MV-4-11 (cell line): ENCODE data around the gene ROBO2.

ENCODE experiments used
- DNase-seq: peaks from one replicate; lab custom pipeline; 2025; lab: John Stamatoyannopoulos, UW

ROBO2 gene

DNA sequence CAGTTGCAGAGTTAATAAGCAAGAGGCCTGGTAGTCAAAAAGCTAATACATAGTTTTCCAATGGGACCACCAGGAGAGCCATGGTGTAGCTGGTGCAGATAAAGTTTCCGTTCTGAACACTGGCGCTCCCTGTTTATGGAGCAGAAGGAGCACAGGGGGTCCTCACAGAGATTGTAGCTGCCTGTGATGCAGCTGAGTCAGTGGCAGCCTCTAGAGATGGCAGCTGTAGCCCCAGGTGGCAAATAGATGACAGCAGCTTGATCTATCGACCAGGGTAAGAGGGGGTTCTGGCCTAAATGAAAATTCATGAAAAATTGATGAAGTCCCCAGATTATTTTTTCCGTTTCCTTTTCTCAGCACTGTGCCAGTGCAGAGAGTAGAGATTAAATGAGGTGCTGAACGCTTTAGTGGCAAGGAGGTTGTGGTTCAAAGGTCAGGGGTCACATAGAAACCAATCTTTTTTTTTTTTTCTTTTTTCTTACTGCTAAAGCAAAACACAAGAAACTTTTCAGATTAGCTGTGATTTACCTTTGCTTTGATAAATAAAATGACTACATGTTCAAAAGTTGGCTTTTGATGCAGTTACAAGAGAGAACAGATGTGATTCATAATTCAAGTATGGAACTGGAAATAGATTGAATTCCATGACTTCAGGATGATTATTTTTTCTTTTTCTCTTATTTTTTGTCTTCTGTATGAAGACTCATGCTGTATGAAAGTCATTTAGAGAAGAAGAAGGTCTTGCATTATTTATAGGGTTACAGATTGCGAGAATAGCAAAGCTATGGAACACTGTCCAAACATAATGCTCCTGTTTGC, 63.3 kb downstream of the ROBO2 start:
- no peak for DNase-seq

DNA sequence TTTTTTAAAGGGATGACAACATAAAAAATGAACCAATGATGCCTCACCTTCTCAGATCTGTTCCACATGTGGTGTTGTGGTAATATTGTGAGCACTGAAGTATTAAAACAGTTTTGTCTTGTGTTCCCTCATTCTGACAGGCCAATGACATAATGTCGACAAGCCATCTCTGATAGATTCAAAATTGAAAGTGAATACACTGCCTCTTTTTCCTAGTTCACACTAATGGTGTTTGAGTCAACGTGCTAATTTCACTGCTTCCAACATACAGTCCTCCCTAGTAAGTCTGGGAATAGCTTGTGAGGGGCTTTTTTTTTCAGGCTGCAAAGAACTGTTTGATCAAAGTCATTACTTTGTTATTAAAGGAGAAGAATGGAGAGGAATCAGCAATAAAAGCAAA, 82.8 kb downstream of the ROBO2 start:
- DNase-seq, result no peak

DNA sequence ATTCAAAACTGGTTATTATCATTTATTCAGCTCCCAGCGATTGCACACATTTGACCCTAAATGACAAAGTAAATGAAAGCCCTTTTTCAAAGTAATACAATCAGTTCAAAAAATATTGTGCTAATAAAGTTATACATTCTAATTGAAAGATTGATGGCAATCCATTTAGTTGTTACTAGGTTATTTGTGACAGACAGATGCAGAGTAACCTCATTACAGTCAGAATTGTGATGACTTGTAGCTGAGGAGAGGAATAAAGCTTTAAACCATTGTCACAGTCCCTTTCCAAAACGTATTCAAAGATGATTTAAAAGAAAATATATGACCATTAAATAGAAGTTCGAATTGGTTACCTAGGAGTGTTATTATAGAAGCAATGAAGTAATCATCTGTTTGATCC, 86.1 kb downstream of the ROBO2 start:
- no peak for DNase-seq

DNA sequence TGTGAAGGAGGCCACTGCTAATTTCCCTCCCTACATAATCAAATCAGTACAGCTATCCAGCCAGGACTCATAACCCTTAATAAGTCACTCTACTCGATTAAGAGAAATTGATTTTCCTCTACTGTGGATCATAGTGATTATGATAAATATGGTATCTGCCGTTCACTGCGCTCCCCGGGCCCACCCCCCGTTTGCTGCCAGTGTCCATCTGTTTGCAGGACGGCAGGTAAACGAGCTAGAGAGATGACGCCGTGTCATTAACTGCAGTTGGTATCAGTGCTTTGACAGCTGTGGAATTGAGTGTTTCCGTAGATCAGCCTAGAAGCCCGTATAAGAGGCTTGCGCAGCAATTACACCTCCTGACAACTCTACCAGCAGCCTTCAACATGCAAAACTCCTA, 94.9 kb downstream of the ROBO2 start:
- DNase-seq, result no peak

DNA sequence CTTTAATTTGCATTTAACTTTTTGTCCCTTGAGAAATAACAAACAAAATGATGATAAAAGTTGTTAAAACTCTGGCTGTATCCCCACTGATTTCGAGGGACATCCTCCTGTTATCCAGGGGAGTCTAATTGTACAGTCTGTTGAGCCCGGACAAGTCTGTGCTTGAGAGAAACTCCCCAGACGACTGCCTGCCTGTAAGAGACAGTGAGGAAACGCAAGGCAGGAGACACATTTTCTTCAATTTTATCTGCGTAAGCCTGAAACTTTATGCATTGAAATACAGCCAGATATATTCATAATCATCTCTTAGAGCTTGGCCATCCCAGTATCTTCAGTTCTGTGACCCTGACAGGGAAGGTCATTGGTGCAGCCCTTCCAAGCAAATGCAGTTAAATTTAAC, 97.7 kb downstream of the ROBO2 start:
- DNase-seq, result no peak

DNA sequence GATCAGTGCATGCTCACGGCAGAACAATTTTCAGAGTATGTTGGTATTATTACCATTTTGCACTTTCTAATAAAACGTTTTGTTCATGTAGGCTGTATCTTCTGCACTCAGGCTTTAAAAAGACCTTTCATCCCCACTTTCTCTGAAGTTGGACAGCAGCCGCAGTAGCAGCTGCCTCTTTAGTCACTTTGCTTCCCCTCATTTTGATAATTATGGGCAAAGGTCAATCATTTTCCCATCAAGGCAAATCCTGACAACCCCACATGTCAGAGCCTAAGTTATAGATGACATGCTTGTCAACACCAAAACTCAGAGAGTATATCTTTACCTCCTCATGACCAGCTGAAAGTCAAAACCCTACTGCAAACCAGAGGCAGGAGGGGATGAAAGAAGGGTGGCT, 99.7 kb downstream of the ROBO2 start:
- DNase-seq, result no peak

DNA sequence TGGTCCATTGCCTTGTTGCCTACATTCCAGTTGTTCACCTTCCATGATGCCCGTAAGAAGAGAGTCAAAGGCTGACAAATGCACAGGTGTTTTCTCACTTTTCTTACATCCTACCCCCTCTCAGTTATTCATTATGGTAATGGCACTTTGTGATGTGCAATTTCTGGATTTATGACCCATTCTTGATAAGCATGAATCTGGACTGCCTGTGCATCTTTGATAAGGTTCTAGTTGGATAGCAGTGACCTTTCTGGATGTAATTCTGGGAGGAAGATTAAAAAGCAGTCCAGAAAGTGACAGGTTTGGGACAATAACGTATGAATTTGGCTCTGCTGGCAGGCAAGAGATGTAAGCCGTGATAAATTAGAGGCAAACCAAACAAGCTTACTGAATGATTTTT, 101.5 kb downstream of the ROBO2 start:
- no peak for DNase-seq

DNA sequence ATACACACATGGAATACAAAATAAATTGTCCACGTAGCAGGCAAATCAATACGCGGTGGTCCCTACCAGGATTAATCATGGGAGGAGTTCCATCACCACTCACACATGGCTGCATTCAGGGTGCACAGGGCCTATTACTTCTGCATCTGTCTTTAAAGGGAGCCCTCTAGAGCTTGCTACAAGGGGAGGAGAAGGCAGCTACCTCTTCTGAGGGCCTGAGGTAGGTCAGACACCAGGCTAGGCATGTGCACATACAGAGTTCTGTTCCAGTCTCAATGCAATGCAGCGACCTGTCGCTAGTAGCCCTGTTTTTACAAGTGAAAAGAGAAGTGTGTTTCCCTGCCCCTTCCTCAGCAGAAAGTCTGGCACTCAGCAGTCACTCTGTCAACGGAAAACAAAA, 102.7 kb downstream of the ROBO2 start:
- DNase-seq, result no peak

DNA sequence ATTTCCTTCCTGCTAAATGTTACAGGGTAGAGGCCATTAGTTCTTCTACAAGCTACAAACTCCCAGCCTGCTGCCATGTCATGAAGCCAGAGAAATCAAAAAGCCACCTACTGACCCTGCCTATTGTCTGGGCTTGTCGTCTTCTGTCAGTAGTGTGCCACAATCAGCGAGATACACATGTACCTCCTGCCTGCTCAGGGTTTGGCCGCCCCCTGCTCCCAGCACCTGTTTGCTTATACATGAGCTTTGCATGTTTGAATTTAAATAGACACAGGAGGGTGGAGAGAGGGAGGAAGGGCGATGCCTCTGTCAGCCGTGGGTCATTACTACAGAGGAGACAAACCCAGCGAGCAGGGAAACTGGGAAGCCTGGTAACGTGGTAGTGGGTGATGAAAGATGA, 106.1 kb downstream of the ROBO2 start:
- no peak for DNase-seq

DNA sequence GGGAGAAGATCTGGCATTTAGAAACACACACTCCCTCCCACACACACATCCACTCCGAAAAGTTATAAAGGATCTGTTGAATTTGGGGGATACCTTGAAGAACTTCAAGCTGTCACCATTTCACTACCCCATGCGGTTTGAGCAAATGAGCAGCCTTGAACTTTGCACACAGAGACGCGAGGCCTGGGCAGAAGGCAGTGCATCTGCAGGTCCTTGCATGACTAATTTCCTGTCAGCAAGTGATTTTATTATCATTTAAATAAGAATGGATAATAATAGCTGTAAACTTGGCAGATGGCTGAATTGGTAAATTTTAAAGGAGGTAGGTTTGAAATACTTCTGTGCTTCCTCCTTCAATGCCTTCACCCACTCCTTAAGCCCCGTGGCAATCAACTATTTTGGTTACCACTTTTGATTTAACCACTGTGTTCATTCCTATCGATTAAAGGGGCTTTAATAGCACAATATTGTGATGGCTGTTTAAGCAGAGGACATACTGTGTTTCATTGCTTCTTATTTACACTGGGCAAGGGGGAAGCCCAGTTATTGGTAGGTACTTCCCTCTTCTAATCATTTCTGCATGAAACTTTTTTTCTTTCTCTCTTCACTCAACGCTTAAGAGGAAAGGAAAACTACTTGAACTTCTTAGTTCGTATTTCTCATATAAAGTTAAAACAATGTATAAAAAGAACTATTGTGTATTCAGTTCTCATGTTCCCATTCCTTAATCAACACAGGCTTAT, 108.1 kb downstream of the ROBO2 start:
- DNase-seq, result no peak

DNA sequence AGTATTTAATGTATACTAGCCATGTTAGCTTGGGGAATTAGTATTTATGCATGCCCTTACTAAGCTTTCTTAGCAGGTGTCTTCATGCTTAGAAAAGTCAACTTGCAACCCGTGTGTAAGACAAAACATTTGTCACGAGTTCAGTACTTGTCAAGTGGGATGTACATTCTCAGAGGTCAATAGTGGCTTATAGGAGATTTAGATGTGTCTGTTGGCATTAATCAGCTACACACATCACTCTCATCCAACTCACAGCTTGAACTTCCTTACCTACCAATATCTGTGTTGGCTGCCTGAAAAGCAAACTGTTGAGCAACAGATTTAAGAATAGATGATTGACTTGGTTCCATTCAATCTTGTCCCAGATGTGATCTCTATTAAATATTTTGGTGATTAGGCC, 109.5 kb downstream of the ROBO2 start:
- no peak for DNase-seq

DNA sequence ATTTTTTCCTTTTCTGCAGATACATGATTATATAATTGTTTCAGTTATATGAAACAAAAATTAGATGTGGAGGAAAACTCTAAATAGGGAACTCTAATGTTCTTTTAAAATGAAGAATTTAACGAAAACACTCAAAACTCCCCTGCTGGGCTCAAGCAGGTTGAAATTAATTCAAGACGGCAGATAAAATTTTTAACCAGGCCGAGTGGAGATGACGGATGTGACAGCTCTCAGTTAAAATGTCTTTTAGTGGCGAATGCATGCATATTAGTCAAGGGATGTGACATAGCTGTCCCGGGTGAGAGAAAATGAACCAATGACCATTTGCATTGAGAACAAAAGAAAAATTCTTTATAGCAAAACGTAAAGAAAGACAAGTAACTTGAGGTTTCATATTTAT, 110.1 kb downstream of the ROBO2 start:
- no peak for DNase-seq

DNA sequence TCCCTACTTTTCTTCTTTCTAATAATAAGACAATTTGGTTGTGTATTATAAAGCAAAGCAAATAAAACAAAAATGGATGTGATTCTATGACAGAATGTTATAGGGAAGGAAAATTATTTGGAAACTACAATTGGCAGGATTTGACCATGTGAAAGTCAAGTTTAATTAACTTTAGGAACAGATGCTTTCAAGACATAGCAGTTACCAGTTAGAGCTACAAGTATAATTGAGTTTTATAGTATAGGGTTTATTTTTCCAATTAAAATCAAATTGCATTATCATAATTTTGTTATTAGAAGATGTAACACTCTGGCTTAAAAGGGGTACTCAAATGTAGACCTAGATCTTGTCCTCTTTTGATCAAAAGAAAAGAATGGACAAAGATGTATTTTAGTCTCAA, 110.9 kb downstream of the ROBO2 start:
- DNase-seq, result no peak

DNA sequence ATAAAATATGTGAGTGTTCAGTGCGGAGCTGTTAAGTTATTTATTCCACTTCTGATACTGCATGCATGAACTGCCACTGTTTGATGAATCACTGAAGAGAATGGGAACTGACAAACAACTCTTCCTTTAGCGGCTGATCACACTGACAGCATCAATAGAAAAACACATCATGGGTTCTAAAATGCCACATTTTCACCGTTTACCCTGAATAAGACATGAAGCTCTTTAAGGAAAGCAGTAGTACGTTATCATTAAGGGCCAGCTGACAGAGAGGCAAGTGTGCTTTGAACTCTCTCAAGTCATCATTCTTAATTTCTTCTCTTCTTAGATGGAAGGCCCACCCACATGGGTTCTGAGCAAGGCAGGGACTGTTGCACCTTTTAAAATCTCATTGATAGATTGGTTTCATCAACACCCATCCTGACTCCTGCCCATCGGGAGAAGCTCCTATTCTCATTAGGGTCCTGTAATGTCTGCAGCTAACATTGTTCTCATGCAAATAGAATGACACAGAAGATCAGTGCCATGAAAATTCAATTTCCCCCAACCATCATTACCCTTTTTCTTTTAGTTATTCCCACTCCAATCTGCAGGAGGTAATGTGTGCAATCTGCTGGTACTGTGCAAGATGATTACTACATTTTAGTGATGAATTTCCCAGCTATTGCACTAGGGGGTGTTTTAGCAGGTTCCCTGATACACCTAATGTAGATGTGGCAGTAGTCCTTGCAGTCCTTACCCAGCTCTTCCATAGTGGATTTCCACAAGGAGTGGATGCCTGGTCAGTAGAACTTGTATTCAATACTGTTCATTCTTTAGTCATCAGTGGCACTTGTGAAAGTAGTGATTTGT, 119.1 kb downstream of the ROBO2 start:
- DNase-seq, result no peak

DNA sequence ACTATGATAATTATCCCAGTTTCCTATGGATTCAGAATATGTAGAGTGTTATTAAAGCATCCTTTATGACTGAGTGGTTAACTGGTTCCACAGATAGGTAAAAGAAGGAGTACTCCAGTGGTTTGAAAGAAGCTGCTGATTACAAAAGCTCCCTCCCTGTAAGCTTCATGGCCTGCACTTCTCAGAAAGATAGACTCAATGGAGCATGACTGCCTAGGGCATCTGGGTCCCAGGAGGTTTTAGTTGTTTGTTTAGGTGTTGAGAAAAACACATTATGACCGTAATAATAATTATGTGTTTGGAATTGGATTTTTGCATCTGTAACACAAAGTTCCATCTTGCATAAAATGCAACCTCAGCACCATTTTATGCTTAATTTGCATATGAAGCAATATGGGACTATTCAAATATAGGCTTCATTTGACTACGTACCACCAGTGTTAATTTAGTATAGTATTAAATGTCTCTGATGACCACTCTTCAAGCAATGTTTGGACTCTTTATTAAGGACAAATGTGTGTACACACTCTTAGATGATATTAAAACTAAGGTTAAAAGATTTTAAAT, 121.1 kb downstream of the ROBO2 start:
- DNase-seq, result no peak

DNA sequence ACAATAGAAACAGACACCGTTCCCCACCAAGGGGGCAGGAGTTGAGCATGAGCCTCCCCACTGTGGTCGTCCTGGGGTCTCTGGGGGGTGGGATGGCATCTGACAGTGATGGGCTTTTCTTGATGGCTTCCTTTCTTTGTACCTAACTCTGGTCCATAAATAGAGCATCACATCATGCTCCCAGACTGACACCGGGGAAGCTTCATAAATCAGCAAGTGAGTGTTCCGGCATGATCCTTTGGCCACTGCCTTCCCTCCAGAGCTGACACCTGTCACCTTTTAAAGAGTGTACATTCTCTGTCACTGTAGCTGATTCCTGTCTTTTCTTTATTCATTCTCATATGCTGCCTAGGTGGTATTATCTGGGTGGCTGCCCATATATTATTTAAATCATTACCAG, 129.9 kb downstream of the ROBO2 start:
- no peak for DNase-seq

DNA sequence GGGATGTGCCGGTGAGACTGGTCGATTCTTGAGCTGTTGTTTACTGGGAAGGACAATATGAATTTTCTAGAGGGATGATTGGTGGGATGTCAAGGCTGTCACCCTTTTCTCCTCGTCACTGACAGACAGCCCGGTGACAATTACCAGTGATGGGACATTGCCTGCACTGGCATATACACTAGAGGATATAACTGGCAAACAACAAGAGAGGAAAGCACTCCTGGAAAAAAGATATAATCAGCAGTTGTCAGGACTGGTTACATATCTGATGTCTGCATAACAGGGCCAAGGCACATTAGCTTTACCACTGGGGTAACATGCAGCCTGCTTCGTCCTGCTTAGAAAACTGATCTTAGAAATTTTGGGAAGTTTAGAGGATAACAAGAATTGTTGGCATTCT, 131.1 kb downstream of the ROBO2 start:
- DNase-seq, result no peak

DNA sequence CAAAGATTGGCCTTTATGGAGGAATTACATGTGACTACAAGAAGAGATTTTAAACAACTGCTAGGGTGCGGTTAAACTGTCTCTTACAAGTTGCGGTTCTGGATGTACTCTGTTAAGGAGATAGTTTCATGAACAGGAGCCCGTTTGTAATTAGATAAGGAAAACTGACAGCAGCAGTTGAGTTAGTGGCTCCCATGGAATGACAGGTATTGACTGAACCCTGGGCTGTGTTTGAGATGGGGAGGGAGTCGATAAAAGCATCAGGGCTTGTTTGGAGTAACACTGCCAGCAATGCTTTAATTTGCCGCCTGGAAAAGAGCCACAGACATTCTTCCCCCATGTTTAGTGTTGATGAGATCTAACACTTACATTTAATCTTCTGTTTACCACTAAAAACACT, 139.9 kb downstream of the ROBO2 start:
- no peak for DNase-seq

DNA sequence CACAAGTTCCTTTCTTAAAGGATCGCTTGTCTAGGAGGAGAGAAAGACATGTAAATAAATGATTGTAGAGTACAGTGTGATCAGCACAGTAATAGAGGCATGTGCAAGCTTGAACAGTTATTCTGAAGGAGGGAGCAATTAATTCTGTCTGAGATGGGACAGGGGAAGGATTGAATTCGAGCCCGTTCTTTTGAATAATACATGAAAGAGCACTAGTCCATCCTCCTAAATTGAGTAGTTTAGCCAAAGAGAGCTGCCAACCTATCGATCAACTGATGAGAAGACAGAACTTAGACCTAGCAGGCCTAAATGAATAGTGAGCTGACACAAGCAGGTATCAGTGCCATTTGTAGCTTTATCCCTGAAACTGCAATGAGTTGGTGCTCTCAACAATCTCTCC, 142.4 kb downstream of the ROBO2 start:
- DNase-seq, result no peak

DNA sequence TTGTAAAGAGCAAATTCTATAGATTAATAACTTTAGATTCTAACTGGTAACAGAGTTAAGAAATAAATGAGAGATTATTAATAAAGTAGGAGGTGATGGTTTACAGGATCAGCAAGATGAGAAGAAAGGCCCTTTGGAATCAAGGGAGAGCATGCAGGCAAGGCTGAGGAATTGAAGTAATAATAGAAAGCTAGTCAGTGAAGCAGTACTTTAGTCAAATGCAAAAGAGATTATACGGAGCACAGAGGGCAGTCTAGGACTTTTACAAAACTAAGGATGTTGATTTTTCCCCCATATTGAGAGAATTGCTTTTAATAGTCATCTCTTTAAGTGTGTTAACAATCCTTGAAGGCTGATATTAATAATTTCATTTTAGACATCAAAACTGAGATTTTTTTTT, 146.4 kb downstream of the ROBO2 start:
- DNase-seq, result no peak

DNA sequence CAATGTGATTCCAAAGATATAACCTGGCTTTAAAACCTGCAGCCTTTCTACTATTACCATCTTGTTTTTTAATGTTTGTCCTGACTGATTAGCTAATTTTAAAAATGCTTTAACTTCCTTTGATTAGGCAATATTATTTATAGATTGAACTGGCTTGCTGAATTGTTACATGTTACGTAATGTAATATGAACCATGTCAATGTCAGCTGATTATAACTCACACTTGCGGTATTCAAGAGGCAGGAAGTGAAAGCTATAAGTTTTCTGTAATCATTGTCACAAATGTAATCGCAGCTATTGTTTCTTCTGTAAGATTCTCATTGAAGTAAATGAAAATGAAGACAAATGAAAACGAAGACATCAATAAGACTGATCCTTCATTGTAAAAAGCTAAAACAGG, 146.8 kb downstream of the ROBO2 start:
- peak; percentile 75 for DNase-seq

DNA sequence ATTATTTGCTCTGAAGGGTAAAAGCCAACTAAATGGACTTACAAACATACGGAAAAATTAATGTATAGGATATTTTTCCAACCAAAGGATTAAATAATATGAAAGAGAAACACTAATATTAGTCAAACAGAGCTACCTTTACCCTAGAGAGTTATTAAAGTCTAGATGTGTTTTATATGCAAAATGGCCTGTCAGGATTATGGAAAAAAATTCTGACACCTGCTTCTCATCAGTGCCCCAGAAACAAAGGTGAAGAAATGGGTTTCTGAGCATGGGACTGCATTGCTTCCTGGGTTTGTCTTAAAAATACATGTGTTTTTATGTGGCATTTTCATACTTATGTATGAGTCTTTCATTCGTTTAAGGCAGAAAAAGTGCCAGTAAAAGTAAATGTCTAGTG, 148.3 kb downstream of the ROBO2 start:
- no peak for DNase-seq

DNA sequence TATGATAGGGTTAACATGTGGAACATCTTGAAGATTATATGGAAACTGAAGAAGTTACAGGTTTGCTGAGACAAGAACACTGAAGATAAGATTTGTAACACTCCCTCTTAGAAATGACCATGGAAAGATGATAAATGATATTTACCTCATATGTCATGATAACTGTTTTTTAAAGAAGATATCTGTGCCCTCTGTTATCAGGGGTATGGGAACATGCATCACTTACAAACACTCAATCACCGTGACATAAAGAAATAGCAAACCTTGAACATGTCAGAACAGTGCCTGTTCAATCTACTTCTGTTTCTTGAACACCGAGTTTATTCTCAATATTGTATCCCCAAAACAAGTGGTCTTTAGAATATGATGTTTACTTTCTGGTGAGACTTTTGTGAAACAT, 149.4 kb downstream of the ROBO2 start:
- DNase-seq, result no peak
